Tibial nerve (tissue), 4 donors: ENCODE results near the gene PRPF40A. TPM values are rescaled to one million over a fixed set of nuclear protein-coding genes. Genes with fewer than 3 reads are reported as not detected.
A peak's percentile ranks its signal among the peaks of the same experiment; 100 is the strongest.
"Not testable (repeated sequence)": the region's sequence is repeated elsewhere in the genome, so short reads cannot be mapped to it uniquely, and the experiment has no call there.

Source experiments
- DNase-seq, 2 donors: peaks; one replicate each; pipeline ENCODE4 v3.0.0-alpha.2; 2019; ENCODE audit warnings: low spot score in 2 of 2
- H3K27ac ChIP-seq, 4 donors: fragments of 200-600 bp; sonication (generic) in 3 of 4; one replicate each; pipeline ENCODE4 v1.5.1; 2017 to 2019; ENCODE audit warnings: mild to moderate bottlenecking in 1 of 4
- H3K27me3 ChIP-seq, 2 donors: fragments of 200-600 bp; sonication (generic) in 1 of 2; one replicate each; pipeline versions ENCODE4 v1.5.1 to v1.6.0; 2017 to 2019
- H3K36me3 ChIP-seq, 3 donors: fragments of 200-600 bp; sonication (generic); one replicate each; pipeline ENCODE4 v1.5.1; 2018 to 2019
- H3K4me1 ChIP-seq, 4 donors: fragments of 200-600 bp; sonication (generic) in 3 of 4; one replicate each; pipeline ENCODE4 v1.5.1; 2017 to 2019
- H3K4me3 ChIP-seq, 4 donors: fragments of 200-600 bp; sonication (generic) in 3 of 4; one replicate each; pipeline ENCODE4 v1.5.1; 2017 to 2019; ENCODE audit warnings: mild to moderate bottlenecking in 1 of 4, moderate library complexity in 1 of 4
- H3K9me3 ChIP-seq, 4 donors: fragments of 200-600 bp; sonication (generic) in 3 of 4; one replicate each; pipeline ENCODE4 v1.5.1; 2017 to 2019
- EP300 ChIP-seq, 2 donors: sonication (generic); formaldehyde crosslinking; IDR thresholded peaks; one replicate each; pipeline ENCODE4 v1.6.1; 2017; ENCODE audit warnings: antibody characterized with exemption in 2 of 2, mild to moderate bottlenecking in 1 of 2
- POLR2A ChIP-seq, 2 donors: fragments of 450-650 bp; IDR thresholded peaks; one replicate each; pipeline ENCODE4 v1.6.1; 2017; ENCODE audit warnings: antibody characterized with exemption in 2 of 2, mild to moderate bottlenecking in 2 of 2, moderate library complexity in 2 of 2
- WGBS, 2 donors: methylation state at CpG; one replicate each; pipeline ENCODE4 v1.1.5; 2018; 5-methylcytosine and 5-hydroxymethylcytosine counted together
- total RNA-seq, 4 donors: library from RNA; depleted of rRNA; stranded (reverse); fragments of >200 nt; gene quantifications; one replicate each; pipeline ENCODE4 v1.1.0, GENCODE V29; 2016
- TF ChIP-seq, protein P1 (sequence below), 5 experiments: fragments of 200-600 bp in 3 of 5; fragments of 450-650 bp in 2 of 5; sonication (generic) in 3 of 5; IDR thresholded peaks; one replicate each; pipeline ENCODE4 v1.5.1; 2016 to 2019; ENCODE audit warnings: antibody characterized with exemption in 5 of 5, mild to moderate bottlenecking in 3 of 5, moderate library complexity in 2 of 5

The PRPF40A gene
- total RNA-seq, 4 donors from 2014 or later = 66.4 to 97.7 (median 77.6) TPM

DNA sequence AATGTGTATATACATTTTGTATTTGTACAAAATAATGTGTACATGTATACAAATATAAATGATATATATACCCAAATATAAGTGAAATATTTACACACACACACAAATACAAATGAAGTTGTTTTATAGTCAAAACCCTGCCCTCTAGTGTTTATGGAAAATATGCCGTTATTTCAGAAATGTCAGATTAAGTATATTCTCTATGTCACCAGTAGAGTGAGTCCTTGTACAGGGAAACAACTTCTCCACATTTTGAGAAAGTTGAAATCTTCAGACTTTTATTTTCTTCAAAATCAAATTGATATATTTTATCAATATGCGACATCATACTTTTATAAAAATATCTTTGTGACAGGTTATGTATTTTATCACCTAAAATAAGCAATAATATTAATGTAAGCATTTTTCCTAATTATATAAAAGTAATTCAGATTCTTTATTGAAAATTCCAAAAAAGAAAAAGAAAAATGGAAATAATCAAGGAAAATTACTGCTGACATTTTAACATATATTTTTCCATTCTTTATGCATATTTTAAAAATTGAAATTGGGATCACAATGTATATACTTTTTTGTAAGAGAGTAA, 23.6 kb upstream of the PRPF40A start:
- DNase-seq = no peak
- Histone ChIP-seq H3K4me1 (peaks cover 0 to 8% (median 0%) of the 10 kb centered on the region in 4 donors), H3K36me3 (peaks cover 0 to 26% (median 2%) of the 10 kb centered on the region in 3 donors), H3K4me3 (no peak overlapping the region), H3K27ac (no peak overlapping the region), H3K27me3 (no peaks in the 10 kb centered on the region), H3K9me3 (no peaks in the 10 kb centered on the region)
- WGBS, 2 donors = 27 to 32% methylated on average over 2 of the region's 2 CpGs
- no peak for TF ChIP-seq EP300 (IDR thresholded peaks at IDR 0.05)
- TF ChIP-seq, protein P1, sequence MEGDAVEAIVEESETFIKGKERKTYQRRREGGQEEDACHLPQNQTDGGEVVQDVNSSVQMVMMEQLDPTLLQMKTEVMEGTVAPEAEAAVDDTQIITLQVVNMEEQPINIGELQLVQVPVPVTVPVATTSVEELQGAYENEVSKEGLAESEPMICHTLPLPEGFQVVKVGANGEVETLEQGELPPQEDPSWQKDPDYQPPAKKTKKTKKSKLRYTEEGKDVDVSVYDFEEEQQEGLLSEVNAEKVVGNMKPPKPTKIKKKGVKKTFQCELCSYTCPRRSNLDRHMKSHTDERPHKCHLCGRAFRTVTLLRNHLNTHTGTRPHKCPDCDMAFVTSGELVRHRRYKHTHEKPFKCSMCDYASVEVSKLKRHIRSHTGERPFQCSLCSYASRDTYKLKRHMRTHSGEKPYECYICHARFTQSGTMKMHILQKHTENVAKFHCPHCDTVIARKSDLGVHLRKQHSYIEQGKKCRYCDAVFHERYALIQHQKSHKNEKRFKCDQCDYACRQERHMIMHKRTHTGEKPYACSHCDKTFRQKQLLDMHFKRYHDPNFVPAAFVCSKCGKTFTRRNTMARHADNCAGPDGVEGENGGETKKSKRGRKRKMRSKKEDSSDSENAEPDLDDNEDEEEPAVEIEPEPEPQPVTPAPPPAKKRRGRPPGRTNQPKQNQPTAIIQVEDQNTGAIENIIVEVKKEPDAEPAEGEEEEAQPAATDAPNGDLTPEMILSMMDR (IDR thresholded peaks at IDR 0.05) = peak; percentile 63 to 81 (median 77)

DNA sequence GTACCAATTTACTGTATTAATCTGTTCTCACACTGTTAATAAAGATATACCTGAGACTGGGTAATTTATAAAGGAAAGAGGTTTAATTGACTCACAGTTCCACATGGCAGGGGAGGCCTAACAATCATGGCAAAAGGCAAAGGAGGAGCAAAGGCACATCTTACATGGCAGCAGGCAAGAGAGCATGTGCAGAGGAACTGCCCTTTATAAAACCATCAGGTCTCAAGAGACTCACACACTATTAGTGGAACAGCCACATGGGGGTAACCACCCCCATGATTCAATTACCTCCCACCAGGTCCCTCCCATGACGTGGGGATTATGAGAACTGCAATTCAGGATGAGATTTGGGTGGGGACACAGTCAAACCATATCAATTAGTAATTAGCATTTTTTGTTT, 22.4 kb upstream of the PRPF40A start:
- H3K27me3 ChIP-seq, DNase-seq, H3K4me3 ChIP-seq, H3K27ac ChIP-seq, H3K4me1 ChIP-seq, H3K9me3 ChIP-seq: not testable (repeated sequence)
- H3K36me3 ChIP-seq = peaks cover 0 to 25% (median 2%) of the 10 kb centered on the region in 3 donors
- 77 to 87% methylated on average over 1 of the region's 1 CpG for WGBS, 2 donors

- H3K27ac ChIP-seq = no peak overlapping the region
- H3K9me3 ChIP-seq = no peaks in the 10 kb centered on the region
- H3K27me3 ChIP-seq = no peaks in the 10 kb centered on the region
- TF ChIP-seq, protein P1 (IDR thresholded peaks at IDR 0.05) = no peak
- H3K4me1 ChIP-seq = peaks cover 0 to 8% (median 0%) of the 10 kb centered on the region in 4 donors
- no peak overlapping the region for H3K4me3 ChIP-seq
- DNase-seq = no peak
- H3K36me3 ChIP-seq = peaks cover 0 to 25% (median 2%) of the 10 kb centered on the region in 3 donors
- WGBS, 2 donors = 90 to 97% methylated on average over 2 of the region's 2 CpGs
Measured at GRCh38 chr2:152738438-152738837, 21.2 kb upstream of the PRPF40A start.

DNA sequence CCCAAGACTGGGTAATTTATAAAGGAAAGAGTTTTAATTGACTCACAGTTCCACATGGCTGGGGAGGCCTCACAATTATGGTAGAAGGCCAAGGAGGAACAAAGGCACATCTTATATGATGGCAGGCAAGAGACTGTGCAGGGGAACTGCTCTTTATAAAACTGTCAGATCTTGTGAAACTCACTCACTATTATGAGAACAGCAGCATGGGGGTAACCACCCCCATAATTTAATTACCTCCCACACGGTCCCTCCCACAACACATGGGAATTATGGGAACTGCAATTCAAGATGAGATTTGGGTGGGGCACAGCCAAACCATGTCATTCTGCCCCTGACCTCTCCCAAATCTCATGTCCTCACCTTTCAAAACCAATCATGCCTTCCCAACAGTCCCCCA, 20.2 kb upstream of the PRPF40A start:
- DNase-seq, H3K4me3 ChIP-seq, H3K27ac ChIP-seq, H3K9me3 ChIP-seq, H3K4me1 ChIP-seq, H3K27me3 ChIP-seq: not testable (repeated sequence)
- WGBS, 2 donors = 61 to 84% methylated on average over 1 of the region's 1 CpG
- H3K36me3 ChIP-seq = peaks cover 0 to 25% (median 2%) of the 10 kb centered on the region in 3 donors

DNA sequence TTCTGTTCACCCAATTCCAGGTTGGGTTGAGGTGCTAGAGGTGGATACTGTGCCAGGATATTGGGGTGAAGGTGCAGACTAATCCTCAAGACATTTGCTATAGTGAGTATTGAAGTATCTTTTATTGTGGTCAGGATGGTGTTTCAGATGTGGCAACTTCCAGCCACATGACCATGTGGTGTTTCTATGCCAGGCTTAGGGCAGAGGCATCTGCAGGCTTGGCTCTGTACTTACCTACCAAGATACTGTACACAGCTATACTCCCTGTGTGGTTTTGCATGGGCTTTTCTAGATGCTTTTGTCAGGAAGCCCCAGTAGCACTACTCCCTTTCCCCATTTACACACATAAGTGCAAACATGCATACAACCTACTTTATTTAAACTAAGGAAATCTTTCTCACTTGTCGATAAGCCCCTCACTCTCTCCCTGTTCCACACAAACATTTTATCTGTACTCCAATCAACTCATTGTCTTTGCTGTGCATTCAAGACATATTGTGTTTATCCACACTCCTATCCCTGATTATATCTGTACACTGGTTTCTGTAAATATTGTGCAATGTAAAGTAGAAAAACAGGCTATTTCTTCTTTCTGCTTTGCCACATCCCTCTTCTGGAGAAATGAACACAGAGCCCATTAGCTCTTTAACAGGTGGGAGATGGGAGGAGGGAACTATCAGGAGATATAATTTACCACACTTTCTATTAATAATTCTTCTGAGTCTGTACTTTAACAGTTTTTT, 13.5 kb upstream of the PRPF40A start:
- peak in 1 of 2 donors; percentile 5 for DNase-seq
- Histone ChIP-seq H3K9me3 (no peaks in the 10 kb centered on the region), H3K27ac (no peak overlapping the region), H3K4me3 (no peak overlapping the region), H3K27me3 (no peaks in the 10 kb centered on the region), H3K36me3 (peaks cover 0 to 7% (median 0%) of the 10 kb centered on the region in 3 donors), H3K4me1 (peaks cover 0 to 7% (median 3%) of the 10 kb centered on the region in 4 donors)
- TF ChIP-seq POLR2A (IDR thresholded peaks at IDR 0.05) (no peak), EP300 (IDR thresholded peaks at IDR 0.05) (no peak)
- TF ChIP-seq, protein P1 (IDR thresholded peaks at IDR 0.05) = no peak
- WGBS, 2 donors = 93 to 94% methylated on average over 1 of the region's 1 CpG

GRCh38 chr2:152729844-152730243, 12.6 kb upstream of the PRPF40A start:
- WGBS, 2 donors = 85 to 88% methylated on average over 2 of the region's 2 CpGs

More at GRCh38 chr2:152729844-152730243, 12.6 kb upstream of the PRPF40A start:
- no peaks in the 10 kb centered on the region for H3K27me3 ChIP-seq
- H3K27ac ChIP-seq = no peak overlapping the region
- no peak overlapping the region for H3K4me3 ChIP-seq
- no peak for DNase-seq
- peaks cover 0 to 7% (median 0%) of the 10 kb centered on the region in 3 donors for H3K36me3 ChIP-seq
- peaks cover 0 to 7% (median 3%) of the 10 kb centered on the region in 4 donors for H3K4me1 ChIP-seq
- no peaks in the 10 kb centered on the region for H3K9me3 ChIP-seq
- TF ChIP-seq, protein P1 (IDR thresholded peaks at IDR 0.05) = no peak
- TF ChIP-seq EP300 (IDR thresholded peaks at IDR 0.05) (no peak), POLR2A (IDR thresholded peaks at IDR 0.05) (no peak)
